Prostate gland (tissue), 2 donors: Measurements from ENCODE around the gene YIPF5.

Experiments
- POLR2A ChIP-seq: fragments of 450-650 bp; IDR thresholded peaks from one replicate; pipeline ENCODE4 v1.6.1; 2016; ENCODE audit warnings: antibody characterized with exemption, mild to moderate bottlenecking
- TF ChIP-seq, protein P1 (sequence below), 4 experiments: fragments of 200-600 bp in 2 of 4; fragments of 450-650 bp in 2 of 4; sonication (generic) in 2 of 4; IDR thresholded peaks; 1 replicate in 3 of 4; 2 replicates in 1 of 4; pipeline ENCODE4 v1.5.1; 2016 to 2019; ENCODE audit warnings: antibody characterized with exemption in 4 of 4, mild to moderate bottlenecking in 2 of 4, moderate library complexity in 2 of 4

DNA sequence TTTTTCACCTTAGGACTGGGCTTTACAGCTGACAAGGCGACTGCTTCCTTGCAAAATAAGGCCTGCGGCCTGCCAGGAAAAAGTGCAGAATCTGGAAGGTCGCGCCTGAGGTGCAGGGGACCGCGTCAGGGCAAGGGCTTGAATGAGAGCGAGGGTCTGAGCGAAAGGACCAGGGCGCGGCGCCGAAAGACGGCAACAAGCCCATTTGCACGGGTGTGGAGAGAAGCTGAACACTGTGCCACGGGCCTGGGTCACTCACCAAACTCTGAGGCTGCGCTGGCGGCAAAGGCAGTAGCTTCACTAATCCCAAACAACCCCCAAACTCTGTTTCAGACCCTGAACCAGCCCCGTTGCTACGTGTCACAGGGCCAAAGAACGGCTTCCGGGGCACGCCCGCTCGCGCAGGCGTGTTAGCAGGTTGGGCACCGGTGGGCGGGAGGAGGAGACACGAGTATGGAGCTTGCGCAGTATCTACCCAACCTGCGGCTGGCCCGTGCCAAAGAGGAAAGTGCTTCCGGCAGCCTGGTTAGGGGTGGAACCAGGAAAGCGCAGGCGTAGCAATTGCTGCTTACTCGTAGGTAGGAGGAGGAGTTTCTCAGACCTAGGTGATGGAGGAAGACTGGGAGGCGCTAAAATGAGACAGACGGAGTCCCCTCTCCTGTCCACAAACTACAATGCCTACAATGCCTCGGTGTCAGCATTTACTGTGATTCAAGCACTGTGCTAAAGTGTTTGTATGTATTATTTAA, at the start of gene YIPF5, which contains the start of gene KCTD16:
- TF ChIP-seq, protein P1, sequence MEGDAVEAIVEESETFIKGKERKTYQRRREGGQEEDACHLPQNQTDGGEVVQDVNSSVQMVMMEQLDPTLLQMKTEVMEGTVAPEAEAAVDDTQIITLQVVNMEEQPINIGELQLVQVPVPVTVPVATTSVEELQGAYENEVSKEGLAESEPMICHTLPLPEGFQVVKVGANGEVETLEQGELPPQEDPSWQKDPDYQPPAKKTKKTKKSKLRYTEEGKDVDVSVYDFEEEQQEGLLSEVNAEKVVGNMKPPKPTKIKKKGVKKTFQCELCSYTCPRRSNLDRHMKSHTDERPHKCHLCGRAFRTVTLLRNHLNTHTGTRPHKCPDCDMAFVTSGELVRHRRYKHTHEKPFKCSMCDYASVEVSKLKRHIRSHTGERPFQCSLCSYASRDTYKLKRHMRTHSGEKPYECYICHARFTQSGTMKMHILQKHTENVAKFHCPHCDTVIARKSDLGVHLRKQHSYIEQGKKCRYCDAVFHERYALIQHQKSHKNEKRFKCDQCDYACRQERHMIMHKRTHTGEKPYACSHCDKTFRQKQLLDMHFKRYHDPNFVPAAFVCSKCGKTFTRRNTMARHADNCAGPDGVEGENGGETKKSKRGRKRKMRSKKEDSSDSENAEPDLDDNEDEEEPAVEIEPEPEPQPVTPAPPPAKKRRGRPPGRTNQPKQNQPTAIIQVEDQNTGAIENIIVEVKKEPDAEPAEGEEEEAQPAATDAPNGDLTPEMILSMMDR (IDR thresholded peaks at IDR 0.05) = no peak
- peak; percentile 59 for TF ChIP-seq POLR2A
